MM.1S (cell line): ENCODE data around the gene EIF4EBP2.

Experiments
- DNase-seq: peaks from one replicate; pipeline ENCODE4 v3.0.0-alpha.2; 2015
- H2AFZ ChIP-seq: fragments of 300-600 bp; sonication (generic); 2 replicates; pipeline ENCODE4 v1.6.0; 2016; ENCODE audit warnings: antibody characterized with exemption, low read length
- H3F3A ChIP-seq: fragments of 300-600 bp; sonication (generic); 2 replicates; pipeline ENCODE4 v1.6.1; 2016; ENCODE audit warnings: mild to moderate bottlenecking, antibody characterized with exemption, low read length, moderate library complexity, mixed read lengths; ENCODE audit not compliant: insufficient read depth
- H3K27ac ChIP-seq: fragments of 300-600 bp; sonication (generic); 2 replicates; pipeline ENCODE4 v1.5.1; 2016; ENCODE audit warnings: mild to moderate bottlenecking, low read length
- H3K27me3 ChIP-seq: fragments of 300-600 bp; sonication (generic); replicated peaks from 2 replicates; pipeline ENCODE4 v1.6.0; 2016; ENCODE audit warnings: low read length; ENCODE audit not compliant: insufficient read depth
- H3K36me3 ChIP-seq: fragments of 300-600 bp; sonication (generic); replicated peaks from 2 replicates; pipeline ENCODE4 v1.6.1; 2016; ENCODE audit warnings: mild to moderate bottlenecking, low read length, mixed read lengths; ENCODE audit not compliant: insufficient read depth
- H3K4me1 ChIP-seq: fragments of 300-600 bp; sonication (generic); 2 replicates; pipeline ENCODE4 v1.6.1; 2016; ENCODE audit warnings: low read length, mixed read lengths
- H3K4me2 ChIP-seq: fragments of 300-600 bp; sonication (generic); 2 replicates; pipeline ENCODE4 v1.6.0; 2016; ENCODE audit warnings: low read depth, low read length
- H3K4me3 ChIP-seq: fragments of 300-600 bp; sonication (generic); 2 replicates; pipeline ENCODE4 v1.5.1; 2016; ENCODE audit warnings: low read length, mixed read lengths
- H3K79me2 ChIP-seq: fragments of 300-600 bp; sonication (generic); 2 replicates; pipeline ENCODE4 v1.6.1; 2016; ENCODE audit warnings: mixed run types, low read length, mixed read lengths
- H3K9ac ChIP-seq: fragments of 300-600 bp; sonication (generic); 2 replicates; pipeline ENCODE4 v1.6.1; 2016; ENCODE audit warnings: low read length, mixed read lengths
- H3K9me2 ChIP-seq: fragments of 300-600 bp; sonication (generic); replicated peaks from 2 replicates; pipeline ENCODE4 v1.6.1; 2016; ENCODE audit warnings: mild to moderate bottlenecking, low read length, mixed read lengths; ENCODE audit not compliant: insufficient read depth
- H3K9me3 ChIP-seq: fragments of 300-600 bp; sonication (generic); replicated peaks from 2 replicates; pipeline ENCODE4 v1.6.1; 2016; ENCODE audit warnings: mild to moderate bottlenecking, low read length, mixed read lengths; ENCODE audit not compliant: insufficient read depth
- H4K20me1 ChIP-seq: fragments of 300-600 bp; sonication (generic); 2 replicates; pipeline ENCODE4 v1.6.1; 2016; ENCODE audit warnings: mild to moderate bottlenecking, low read length, moderate library complexity, mixed read lengths; ENCODE audit not compliant: insufficient read depth
- CTCF ChIP-seq: fragments of 300-600 bp; sonication (generic); IDR thresholded peaks from 2 replicates; pipeline ENCODE4 v1.5.1; 2016; ENCODE audit warnings: antibody characterized with exemption, low read length, mixed read lengths
- EZH2 ChIP-seq: fragments of 300-600 bp; sonication (generic); optimal IDR thresholded peaks from 2 replicates; pipeline ENCODE3; 2017; ENCODE audit warnings: low read depth, mild to moderate bottlenecking, antibody characterized with exemption, low read length, mixed read lengths
- EZH2phosphoT487 ChIP-seq: fragments of 300-600 bp; sonication (generic); IDR thresholded peaks from 2 replicates; pipeline ENCODE4 v1.6.1; 2018; ENCODE audit warnings: antibody characterized with exemption, low read length

Gene EIF4EBP2

GRCh38 chr10:70409772-70410171 is 5.8 kb downstream of the EIF4EBP2 start:
- Histone ChIP-seq H3K9me2 (no peaks in the 10 kb centered on the region), H4K20me1 (0 out of 2 replicates have a peak, but pooled peaks cover 7% of the 10 kb centered on the region), H3K9ac (no peak overlapping the region), H3K36me3 (no peaks in the 10 kb centered on the region), H3K4me1 (no peaks in the 10 kb centered on the region), H3K27me3 (no peaks in the 10 kb centered on the region), H3K79me2 (peaks cover 77% of the 10 kb centered on the region), H3K9me3 (no peaks in the 10 kb centered on the region), H3K4me3 (no peak overlapping the region), H3K4me2 (no peak overlapping the region), H3K27ac (no peak overlapping the region), H2AFZ (no peak overlapping the region), H3F3A (no peaks in the 10 kb centered on the region)
- no peak for DNase-seq
- no peak for TF ChIP-seq CTCF
- TF ChIP-seq EZH2phosphoT487: no peak
- TF ChIP-seq EZH2: no peak

- Histone ChIP-seq H3K9me2 (no peaks in the 10 kb centered on the region), H3F3A (no peaks in the 10 kb centered on the region), H3K4me1 (no peaks in the 10 kb centered on the region), H3K9ac (no peak overlapping the region), H2AFZ (no peak overlapping the region), H3K36me3 (no peaks in the 10 kb centered on the region), H4K20me1 (0 out of 2 replicates have a peak, but pooled peaks cover 7% of the 10 kb centered on the region), H3K4me3 (no peak overlapping the region), H3K79me2 (peaks cover 68% of the 10 kb centered on the region), H3K27ac (no peak overlapping the region), H3K9me3 (no peaks in the 10 kb centered on the region), H3K4me2 (no peak overlapping the region), H3K27me3 (no peaks in the 10 kb centered on the region)
- TF ChIP-seq CTCF: no peak
- no peak for TF ChIP-seq EZH2
- TF ChIP-seq EZH2phosphoT487: no peak
- DNase-seq: no peak
Observed at GRCh38 chr10:70410608-70411007, 6.7 kb downstream of the EIF4EBP2 start.

DNA sequence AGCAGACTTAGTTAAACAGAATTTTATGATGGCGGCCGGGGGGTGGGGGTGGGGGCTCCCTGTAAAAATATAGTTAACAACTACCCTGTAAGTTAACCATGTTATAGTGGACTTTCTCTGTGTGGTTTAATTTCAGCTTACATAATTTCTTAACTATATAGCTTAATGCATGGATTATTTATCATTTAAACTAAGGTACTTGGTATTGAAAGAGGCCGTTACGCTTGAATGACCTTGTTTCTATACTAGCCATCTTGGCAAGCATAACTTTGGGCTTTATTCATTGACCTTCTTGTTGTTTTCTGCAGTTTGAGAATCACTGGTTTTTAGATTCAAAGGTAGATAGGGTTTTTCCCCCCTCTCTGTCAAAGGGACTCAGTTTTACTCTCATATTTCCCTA is 8.4 kb downstream of the EIF4EBP2 start:
- no peaks in the 10 kb centered on the region for H3F3A ChIP-seq
- no peak for TF ChIP-seq EZH2
- no peak for TF ChIP-seq CTCF
- TF ChIP-seq EZH2phosphoT487: no peak
- H3K9ac ChIP-seq: no peak overlapping the region
- H3K4me2 ChIP-seq: no peak overlapping the region
- no peaks in the 10 kb centered on the region for H3K9me3 ChIP-seq
- peaks cover 7% of the 10 kb centered on the region; the same call in 1 of the 2 replicates for H3K4me1 ChIP-seq
- H3K79me2 ChIP-seq: peaks cover 55% of the 10 kb centered on the region
- no peak for DNase-seq
- no peaks in the 10 kb centered on the region for H3K36me3 ChIP-seq
- H3K27ac ChIP-seq: no peak overlapping the region
- H4K20me1 ChIP-seq: 0 out of 2 replicates have a peak, but pooled peaks cover 7% of the 10 kb centered on the region
- H3K9me2 ChIP-seq: no peaks in the 10 kb centered on the region
- H3K4me3 ChIP-seq: no peak overlapping the region
- H3K27me3 ChIP-seq: no peaks in the 10 kb centered on the region
- H2AFZ ChIP-seq: no peak overlapping the region
